Neural crest cell (in vitro differentiated cells): Measurements from ENCODE around the gene SETD2. TPM values are rescaled to one million over a fixed set of nuclear protein-coding genes. Genes with fewer than 3 reads are reported as not detected.
A peak's percentile ranks its signal among the peaks of the same experiment; 100 is the strongest.
"Not testable (repeated sequence)": the region's sequence is repeated elsewhere in the genome, so short reads cannot be mapped to it uniquely, and the experiment has no call there.

Experiments
- DNase-seq: peaks from one replicate; pipeline ENCODE4 v3.0.0; 2021; ENCODE audit warnings: low read depth, mixed read lengths, low spot score
- H3K27ac Mint-ChIP-seq: one replicate; pipeline ENCODE4 v1.8.0; 2021; ENCODE audit warnings: mild to moderate bottlenecking, mixed read lengths; ENCODE audit not compliant: unreplicated experiment
- H3K27me3 Mint-ChIP-seq: 2 replicates; pipeline ENCODE4 v1.8.0; 2021; ENCODE audit warnings: low read depth, mild to moderate bottlenecking, mixed read lengths
- H3K36me3 Mint-ChIP-seq: 2 replicates; pipeline ENCODE4 v1.8.0; 2021; ENCODE audit warnings: low read depth, mild to moderate bottlenecking, mixed read lengths
- H3K4me1 Mint-ChIP-seq: 2 replicates; pipeline ENCODE4 v1.8.0; 2021; ENCODE audit warnings: mixed read lengths
- H3K4me3 Mint-ChIP-seq: one replicate; pipeline ENCODE4 v1.8.0; 2021; ENCODE audit warnings: mild to moderate bottlenecking, mixed read lengths
- H3K9me3 Mint-ChIP-seq: 2 replicates; pipeline ENCODE4 v1.8.0; 2021; ENCODE audit warnings: mixed read lengths
- CTCF ChIP-seq: fragments of 200-600 bp; sonication (generic); conservative IDR thresholded peaks from 2 replicates; pipeline ENCODE4 v1.5.0; 2021; ENCODE audit warnings: antibody characterized with exemption, mild to moderate bottlenecking
- total RNA-seq: library from RNA; stranded (reverse); gene quantifications from 2 replicates; pipeline ENCODE4 v1.2.1, GENCODE V29; 2021

Gene SETD2
- total RNA-seq, 1 donor from 2014 or later, result 52.7 TPM

GRCh38 chr3:47054412-47054811 lies 109.5 kb downstream of the SETD2 start:
- DNase-seq, result no peak
- Mint-ChIP-seq H3K36me3 (peaks cover 6% of the 10 kb centered on the region), H3K4me3 (no peak overlapping the region), H3K4me1 (no peaks in the 10 kb centered on the region), H3K27me3 (no peaks in the 10 kb centered on the region), H3K9me3 (no peaks in the 10 kb centered on the region), H3K27ac (no peak overlapping the region)
- no peak for TF ChIP-seq CTCF

- H3K4me1 Mint-ChIP-seq, result peaks cover 4% of the 10 kb centered on the region
- H3K36me3 Mint-ChIP-seq, result peaks cover 2% of the 10 kb centered on the region
- H3K27me3 Mint-ChIP-seq, result no peaks in the 10 kb centered on the region
- H3K4me3 Mint-ChIP-seq, result no peak overlapping the region
- no peak for TF ChIP-seq CTCF
- no peak for DNase-seq
- H3K9me3 Mint-ChIP-seq, result no peaks in the 10 kb centered on the region
- H3K27ac Mint-ChIP-seq, result no peak overlapping the region
These were observed 116.2 kb downstream of the SETD2 start for GRCh38 chr3:47047673-47048072.

DNA sequence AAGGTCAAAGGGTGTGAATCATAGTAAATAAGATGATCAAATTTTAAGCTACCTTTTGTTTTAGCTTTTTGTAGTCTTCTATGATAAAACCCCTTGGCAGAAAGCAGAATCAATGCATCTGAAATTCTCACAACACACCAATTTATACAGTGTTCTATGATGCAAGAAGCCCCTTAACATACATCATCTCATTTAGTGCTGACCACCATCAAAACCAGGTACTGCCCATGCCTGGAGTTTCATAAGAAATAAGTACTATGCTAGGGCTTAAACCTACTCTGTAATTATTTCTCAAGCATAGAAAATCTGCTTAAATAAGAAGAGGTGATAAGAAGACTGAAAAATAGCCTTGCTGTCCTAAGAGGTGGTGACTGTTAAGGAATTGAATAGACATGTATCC lies 116.8 kb downstream of the SETD2 start:
- peaks cover 6% of the 10 kb centered on the region for H3K36me3 Mint-ChIP-seq
- H3K27ac Mint-ChIP-seq, result no peak overlapping the region
- DNase-seq, result no peak
- H3K4me3 Mint-ChIP-seq, result no peak overlapping the region
- H3K9me3 Mint-ChIP-seq, result no peaks in the 10 kb centered on the region
- H3K4me1 Mint-ChIP-seq, result peaks cover 4% of the 10 kb centered on the region
- no peak for TF ChIP-seq CTCF
- no peaks in the 10 kb centered on the region for H3K27me3 Mint-ChIP-seq

GRCh38 chr3:47042231-47042791 lies 121.6 kb downstream of the SETD2 start:
- DNase-seq, result no peak
- H3K9me3 Mint-ChIP-seq, result peaks cover 2% of the 10 kb centered on the region
- H3K4me1 Mint-ChIP-seq, result peaks cover 1% of the 10 kb centered on the region
- TF ChIP-seq CTCF, result no peak
- H3K36me3 Mint-ChIP-seq, result peaks cover 13% of the 10 kb centered on the region
- no peaks in the 10 kb centered on the region for H3K27me3 Mint-ChIP-seq
- peak overlapping the region; percentile 39 for H3K27ac Mint-ChIP-seq
- H3K4me3 Mint-ChIP-seq, result no peak overlapping the region

DNA sequence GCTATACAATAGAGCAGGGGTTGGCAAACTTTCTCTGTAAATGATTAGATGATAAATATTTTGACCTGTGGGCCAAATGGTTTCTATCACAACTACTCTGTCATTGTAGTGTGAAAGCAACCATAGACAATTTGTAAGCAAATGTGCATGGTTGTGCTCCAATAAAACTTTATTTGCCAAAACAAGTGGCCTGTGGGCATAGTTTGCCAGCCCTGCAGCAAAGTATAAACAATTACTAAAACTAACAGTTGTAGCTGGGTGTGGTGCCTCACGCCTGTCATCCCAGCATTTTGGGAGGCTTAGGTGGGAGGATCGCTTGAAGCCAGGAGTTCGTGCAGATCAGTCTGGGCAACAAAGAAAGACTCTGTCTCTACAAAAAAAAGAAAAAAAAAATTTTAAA lies 122.8 kb downstream of the SETD2 start:
- TF ChIP-seq CTCF, result no peak
- Mint-ChIP-seq H3K9me3 (peaks cover 2% of the 10 kb centered on the region), H3K36me3 (peaks cover 17% of the 10 kb centered on the region), H3K27me3 (no peaks in the 10 kb centered on the region), H3K4me3 (no peak overlapping the region), H3K4me1 (no peaks in the 10 kb centered on the region), H3K27ac (no peak overlapping the region)
- no peak for DNase-seq

- DNase-seq, H3K4me3 Mint-ChIP-seq, H3K4me1 Mint-ChIP-seq, H3K27me3 Mint-ChIP-seq, H3K9me3 Mint-ChIP-seq, H3K27ac Mint-ChIP-seq: not testable (repeated sequence)
- peaks cover 19% of the 10 kb centered on the region for H3K36me3 Mint-ChIP-seq
These were observed 126.6 kb downstream of the SETD2 start for GRCh38 chr3:47037302-47037701.
